K562 (cell line): ENCODE results near the gene EHMT2. TPM values are rescaled to one million over a fixed set of nuclear protein-coding genes. Genes with fewer than 3 reads are reported as not detected.
A peak's percentile ranks its signal among the peaks of the same experiment; 100 is the strongest.

Source experiments
- CBX8 ChIP-seq: fragments of 200-600 bp; sonication (generic); IDR thresholded peaks from 2 replicates; pipeline ENCODE4 v1.6.1; 2012; ENCODE audit warnings: borderline replicate concordance, mixed run types, low read depth, mild to moderate bottlenecking, moderate library complexity, mixed read lengths, low read length, control low read depth, inconsistent platforms; ENCODE audit not compliant: poor library complexity, severe bottlenecking; ENCODE audit errors: extremely low read depth
- EP400 ChIP-seq: fragments of 450-650 bp; IDR thresholded peaks from 2 replicates; pipeline ENCODE4 v1.6.1; 2017; ENCODE audit warnings: antibody characterized with exemption, mild to moderate bottlenecking, moderate library complexity
- GABPB1 ChIP-seq: sonication (generic); formaldehyde crosslinking; IDR thresholded peaks from 2 replicates; pipeline ENCODE4 v1.8.0; 2022; ENCODE audit warnings: mild to moderate bottlenecking, missing genetic modification reagents
- GTF2F1 ChIP-seq: IDR thresholded peaks from 2 replicates; pipeline ENCODE4 v1.6.1; 2011; ENCODE audit warnings: low read depth, low read length, improper control_type of control experiment
- KLF10 ChIP-seq: fragments of 250-450 bp; sonication (Bioruptor Pico); IDR thresholded peaks from 2 replicates; pipeline ENCODE4 v1.6.1; 2021; ENCODE audit warnings: matching md5 sums
- NCOR1 ChIP-seq: fragments of 450-650 bp; IDR thresholded peaks from 2 replicates; pipeline ENCODE4 v1.6.1; 2016; ENCODE audit warnings: mild to moderate bottlenecking, moderate library complexity
- POLR3G ChIP-seq: IDR thresholded peaks from 2 replicates; pipeline ENCODE4 v1.6.1; 2011; ENCODE audit not compliant: insufficient read length, insufficient replicate concordance; ENCODE audit errors: extremely low read depth
- RBM17 ChIP-seq: fragments of 200-400 bp; formaldehyde crosslinking; IDR thresholded peaks from 2 replicates; pipeline ENCODE4 v1.6.1; 2017; ENCODE audit warnings: low read depth, mild to moderate bottlenecking, low read length, borderline replicate concordance
- SMARCB1 ChIP-seq: IDR thresholded peaks from 2 replicates; pipeline ENCODE4 v1.6.1; 2011; ENCODE audit warnings: improper control_type of control experiment, low read depth; ENCODE audit not compliant: insufficient read length
- U2AF2 ChIP-seq: fragments of 200-400 bp; formaldehyde crosslinking; optimal IDR thresholded peaks from 2 replicates; pipeline ENCODE3; 2017; ENCODE audit warnings: low read depth, mild to moderate bottlenecking, low read length
- ZBTB7A ChIP-seq: IDR thresholded peaks from 2 replicates; pipeline ENCODE4 v1.6.1; 2011; ENCODE audit warnings: low read depth, mild to moderate bottlenecking, low read length, moderate library complexity, borderline replicate concordance; ENCODE audit not compliant: control insufficient read depth
- ZBTB8A ChIP-seq: fragments of 450-650 bp; IDR thresholded peaks from 2 replicates; pipeline ENCODE4 v1.6.1; 2018; ENCODE audit warnings: mild to moderate bottlenecking, moderate library complexity; ENCODE audit not compliant: partially characterized antibody
- ZFPM2 ChIP-seq: fragments of 250-450 bp; sonication (Bioruptor Pico); IDR thresholded peaks from 2 replicates; pipeline ENCODE4 v1.5.1; 2022; ENCODE audit warnings: mild to moderate bottlenecking
- ZNF143 ChIP-seq: sonication (generic); formaldehyde crosslinking; IDR thresholded peaks from 2 replicates; pipeline ENCODE4 v1.9.0; 2022; ENCODE audit warnings: mild to moderate bottlenecking, missing genetic modification reagents
- ZNF24 ChIP-seq: fragments of 450-650 bp; IDR thresholded peaks from 2 replicates; pipeline ENCODE4 v1.6.1; 2016
- ZNF384 ChIP-seq: IDR thresholded peaks from 2 replicates; pipeline ENCODE4 v1.6.1; 2012; ENCODE audit warnings: low read depth, low read length, improper control_type of control experiment
- ZNF668 ChIP-seq: fragments of 250-450 bp; sonication (Bioruptor Pico); IDR thresholded peaks from 2 replicates; pipeline ENCODE4 v1.8.0; 2022; ENCODE audit warnings: mild to moderate bottlenecking, inconsistent platforms
- ZNF695 ChIP-seq: fragments of 450-650 bp; formaldehyde crosslinking; IDR thresholded peaks from 2 replicates; pipeline ENCODE4 v1.4.0; 2020; ENCODE audit warnings: mild to moderate bottlenecking, moderate library complexity
- polyA plus RNA-seq, 8 experiments: library from polyadenylated mRNA; depleted of rRNA in 4 of 8; stranded (reverse) in 5 of 8; unstranded in 3 of 8; fragments of >200 nt; fragmentation: Nextera tagmentation in 2 of 8; fragmentation: Illumina TruSeq in 1 of 8; extraction: Ambion mirVana in 2 of 8; extraction: Trizol in 1 of 8; gene quantifications; 2 replicates each; pipeline versions ENCODE4 v1.2.1 to v1.2.3, GENCODE V29; 2011 to 2014; ENCODE audit warnings: inconsistent platforms in 1 of 8, missing spikeins in 1 of 8
- total RNA-seq, 7 experiments: library from RNA; depleted of rRNA in 6 of 7; stranded (reverse); fragments of >200 nt in 6 of 7; fragmentation: Illumina TruSeq in 2 of 7; extraction: Trizol in 2 of 7; gene quantifications; 2 replicates each; pipeline versions ENCODE4 v1.2.1 to v1.2.3, GENCODE V29; 2011 to 2021; ENCODE audit warnings: low replicate concordance in 1 of 7
- TF ChIP-seq, protein P1 (sequence below): fragments of 250-450 bp; sonication (Bioruptor Pico); IDR thresholded peaks from 2 replicates; pipeline ENCODE4 v1.4.0; 2020; ENCODE audit warnings: mild to moderate bottlenecking, moderate library complexity
- TF ChIP-seq, protein P2 (sequence below), 2 experiments: fragments of 450-650 bp; IDR thresholded peaks; 2 replicates each; pipeline ENCODE4 v1.6.1; 2016
- TF ChIP-seq, protein P3 (sequence below), 2 experiments: fragments of 150-350 bp in 1 of 2; IDR thresholded peaks; 2 replicates each; pipeline ENCODE4 v1.6.1; 2012 to 2016; ENCODE audit warnings: low read depth in 2 of 2, low read length in 2 of 2, mild to moderate bottlenecking in 1 of 2, moderate library complexity in 1 of 2

Gene EHMT2
- total and polyA plus RNA-seq, 9 of the 15 experiments (the other 6 are each of a cell fraction or from before 2014, with no cell fraction given), result 2.1 to 63.8 (median 38.5) TPM

DNA sequence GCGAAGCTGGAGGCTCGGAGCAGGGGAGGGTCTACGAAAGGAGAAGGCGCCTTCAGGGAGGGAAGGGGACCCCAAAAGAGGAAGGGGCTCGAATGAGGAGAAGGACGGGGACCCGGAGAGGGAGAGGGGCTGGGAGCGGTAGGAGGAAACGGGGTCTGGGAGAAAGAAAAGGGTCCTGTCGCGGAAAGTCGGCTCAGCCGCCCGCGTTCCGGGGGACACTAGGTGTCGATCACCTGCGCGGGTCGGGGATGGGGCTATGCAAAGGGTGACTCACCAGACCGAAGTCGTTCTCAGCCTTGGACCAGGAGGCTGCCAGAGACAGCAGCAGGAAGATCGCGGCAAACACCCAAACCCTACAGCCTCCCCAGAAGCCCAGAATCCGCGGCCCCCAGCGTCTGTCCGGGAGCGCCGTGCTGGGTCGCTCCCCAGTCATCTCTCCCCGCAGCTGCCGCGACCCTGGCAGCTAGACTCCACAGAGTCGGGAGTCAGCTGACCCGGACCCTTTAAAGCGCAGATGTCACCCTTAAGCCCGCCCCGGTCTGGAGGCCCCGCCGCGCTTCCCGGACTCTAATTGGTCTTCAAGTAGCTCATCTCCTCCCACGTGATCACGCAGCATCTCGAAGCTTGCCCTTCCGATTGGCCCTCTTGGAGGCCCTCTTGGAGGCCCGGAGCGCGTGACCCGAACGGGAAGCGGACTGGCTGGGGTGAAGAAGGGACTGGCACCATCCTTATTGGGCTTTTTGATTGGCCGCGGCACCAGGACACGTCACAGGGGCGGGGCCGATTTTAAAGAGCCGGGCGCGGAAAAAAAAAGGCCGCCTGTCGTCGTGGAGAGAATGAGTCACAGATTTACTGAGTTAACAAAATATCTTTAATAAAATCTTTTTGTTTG lies 34.9 kb downstream of the EHMT2 start, which contains the start of gene NEU1 (continued):
- TF ChIP-seq, protein P1, sequence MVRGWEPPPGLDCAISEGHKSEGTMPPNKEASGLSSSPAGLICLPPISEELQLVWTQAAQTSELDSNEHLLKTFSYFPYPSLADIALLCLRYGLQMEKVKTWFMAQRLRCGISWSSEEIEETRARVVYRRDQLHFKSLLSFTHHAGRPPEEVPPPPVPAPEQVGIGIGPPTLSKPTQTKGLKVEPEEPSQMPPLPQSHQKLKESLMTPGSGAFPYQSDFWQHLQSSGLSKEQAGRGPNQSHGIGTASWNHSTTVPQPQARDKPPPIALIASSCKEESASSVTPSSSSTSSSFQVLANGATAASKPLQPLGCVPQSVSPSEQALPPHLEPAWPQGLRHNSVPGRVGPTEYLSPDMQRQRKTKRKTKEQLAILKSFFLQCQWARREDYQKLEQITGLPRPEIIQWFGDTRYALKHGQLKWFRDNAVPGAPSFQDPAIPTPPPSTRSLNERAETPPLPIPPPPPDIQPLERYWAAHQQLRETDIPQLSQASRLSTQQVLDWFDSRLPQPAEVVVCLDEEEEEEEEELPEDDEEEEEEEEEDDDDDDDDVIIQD (CRISPR knock-in tag), result no peak
- peak; percentile 81; the same call in 1 of the 2 replicates for TF ChIP-seq ZBTB7A
- TF ChIP-seq RBM17, result no peak
- TF ChIP-seq NCOR1, result no peak
- TF ChIP-seq ZNF24, result no peak
- TF ChIP-seq ZBTB8A, result no peak
- peak; percentile 50; the same call in 1 of the 2 replicates for TF ChIP-seq GTF2F1
- peak; percentile 82 for TF ChIP-seq GABPB1 (CRISPR knock-in tag)
- TF ChIP-seq ZFPM2, result peak; percentile 22; the same call in 1 of the 2 replicates
- TF ChIP-seq, protein P2, sequence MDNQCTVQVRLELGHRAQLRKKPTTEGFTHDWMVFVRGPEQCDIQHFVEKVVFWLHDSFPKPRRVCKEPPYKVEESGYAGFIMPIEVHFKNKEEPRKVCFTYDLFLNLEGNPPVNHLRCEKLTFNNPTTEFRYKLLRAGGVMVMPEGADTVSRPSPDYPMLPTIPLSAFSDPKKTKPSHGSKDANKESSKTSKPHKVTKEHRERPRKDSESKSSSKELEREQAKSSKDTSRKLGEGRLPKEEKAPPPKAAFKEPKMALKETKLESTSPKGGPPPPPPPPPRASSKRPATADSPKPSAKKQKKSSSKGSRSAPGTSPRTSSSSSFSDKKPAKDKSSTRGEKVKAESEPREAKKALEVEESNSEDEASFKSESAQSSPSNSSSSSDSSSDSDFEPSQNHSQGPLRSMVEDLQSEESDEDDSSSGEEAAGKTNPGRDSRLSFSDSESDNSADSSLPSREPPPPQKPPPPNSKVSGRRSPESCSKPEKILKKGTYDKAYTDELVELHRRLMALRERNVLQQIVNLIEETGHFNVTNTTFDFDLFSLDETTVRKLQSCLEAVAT (IDR thresholded peaks at IDR 0.05), result peak; percentile 48 to 51; a peak in 1 of 4 replicates
- TF ChIP-seq ZNF668 (CRISPR knock-in tag), result no peak; the same call in 1 of the 2 replicates
- TF ChIP-seq ZNF143 (CRISPR knock-in tag), result no peak
- peak; percentile 98 for TF ChIP-seq ZNF384
- TF ChIP-seq SMARCB1, result no peak
- no peak for TF ChIP-seq CBX8
- no peak for TF ChIP-seq POLR3G
- TF ChIP-seq, protein P3, sequence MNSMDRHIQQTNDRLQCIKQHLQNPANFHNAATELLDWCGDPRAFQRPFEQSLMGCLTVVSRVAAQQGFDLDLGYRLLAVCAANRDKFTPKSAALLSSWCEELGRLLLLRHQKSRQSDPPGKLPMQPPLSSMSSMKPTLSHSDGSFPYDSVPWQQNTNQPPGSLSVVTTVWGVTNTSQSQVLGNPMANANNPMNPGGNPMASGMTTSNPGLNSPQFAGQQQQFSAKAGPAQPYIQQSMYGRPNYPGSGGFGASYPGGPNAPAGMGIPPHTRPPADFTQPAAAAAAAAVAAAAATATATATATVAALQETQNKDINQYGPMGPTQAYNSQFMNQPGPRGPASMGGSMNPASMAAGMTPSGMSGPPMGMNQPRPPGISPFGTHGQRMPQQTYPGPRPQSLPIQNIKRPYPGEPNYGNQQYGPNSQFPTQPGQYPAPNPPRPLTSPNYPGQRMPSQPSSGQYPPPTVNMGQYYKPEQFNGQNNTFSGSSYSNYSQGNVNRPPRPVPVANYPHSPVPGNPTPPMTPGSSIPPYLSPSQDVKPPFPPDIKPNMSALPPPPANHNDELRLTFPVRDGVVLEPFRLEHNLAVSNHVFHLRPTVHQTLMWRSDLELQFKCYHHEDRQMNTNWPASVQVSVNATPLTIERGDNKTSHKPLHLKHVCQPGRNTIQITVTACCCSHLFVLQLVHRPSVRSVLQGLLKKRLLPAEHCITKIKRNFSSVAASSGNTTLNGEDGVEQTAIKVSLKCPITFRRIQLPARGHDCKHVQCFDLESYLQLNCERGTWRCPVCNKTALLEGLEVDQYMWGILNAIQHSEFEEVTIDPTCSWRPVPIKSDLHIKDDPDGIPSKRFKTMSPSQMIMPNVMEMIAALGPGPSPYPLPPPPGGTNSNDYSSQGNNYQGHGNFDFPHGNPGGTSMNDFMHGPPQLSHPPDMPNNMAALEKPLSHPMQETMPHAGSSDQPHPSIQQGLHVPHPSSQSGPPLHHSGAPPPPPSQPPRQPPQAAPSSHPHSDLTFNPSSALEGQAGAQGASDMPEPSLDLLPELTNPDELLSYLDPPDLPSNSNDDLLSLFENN (IDR thresholded peaks at IDR 0.05; ENCODE audit: low read depth in 2 of 2, low read length in 2 of 2), result no peak
- TF ChIP-seq U2AF2, result no peak
- TF ChIP-seq EP400, result peak; percentile 83
- no peak for TF ChIP-seq KLF10 (CRISPR knock-in tag)
- peak; percentile 78; the same call in 1 of the 2 replicates for TF ChIP-seq ZNF695
